Fibroblast of lung (primary cell): ENCODE data around the gene AAMP.

Source experiments
- EZH2 ChIP-seq: IDR thresholded peaks from 2 replicates; pipeline ENCODE4 v1.5.1; 2012; ENCODE audit warnings: low read length, control low read depth, mild to moderate bottlenecking; ENCODE audit errors: missing control alignments
- TF ChIP-seq, protein P1 (sequence below), 2 donors: IDR thresholded peaks in 1 of 2; conservative IDR thresholded peaks in 1 of 2; 1 replicate in 1 of 2; 2 replicates in 1 of 2; pipeline ENCODE4 v1.5.1; 2011 to 2012; ENCODE audit warnings: low read length in 2 of 2, control low read depth in 1 of 2, inconsistent platforms in 1 of 2, low read depth in 1 of 2, mild to moderate bottlenecking in 1 of 2

DNA sequence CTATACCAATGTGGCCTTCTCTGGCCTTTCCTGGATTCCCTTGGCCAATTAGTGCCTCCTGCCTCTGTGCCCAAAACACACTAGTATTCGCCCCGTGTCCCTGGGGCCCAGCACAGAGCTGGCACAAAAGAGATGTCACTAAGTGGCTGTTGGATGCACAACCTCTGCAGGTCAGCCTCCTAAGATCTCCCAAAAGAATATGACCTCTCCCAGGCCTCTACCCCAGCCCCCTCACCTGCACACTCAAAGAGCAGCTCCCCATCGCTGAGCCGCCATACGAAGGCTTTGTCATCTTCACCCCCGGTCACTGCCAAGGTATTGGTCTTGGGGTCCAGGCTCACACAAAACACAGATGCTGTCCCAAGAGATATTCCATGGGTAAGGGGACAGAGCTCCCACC, 2.7 kb downstream of the AAMP start:
- TF ChIP-seq EZH2: no peak
- TF ChIP-seq, protein P1, sequence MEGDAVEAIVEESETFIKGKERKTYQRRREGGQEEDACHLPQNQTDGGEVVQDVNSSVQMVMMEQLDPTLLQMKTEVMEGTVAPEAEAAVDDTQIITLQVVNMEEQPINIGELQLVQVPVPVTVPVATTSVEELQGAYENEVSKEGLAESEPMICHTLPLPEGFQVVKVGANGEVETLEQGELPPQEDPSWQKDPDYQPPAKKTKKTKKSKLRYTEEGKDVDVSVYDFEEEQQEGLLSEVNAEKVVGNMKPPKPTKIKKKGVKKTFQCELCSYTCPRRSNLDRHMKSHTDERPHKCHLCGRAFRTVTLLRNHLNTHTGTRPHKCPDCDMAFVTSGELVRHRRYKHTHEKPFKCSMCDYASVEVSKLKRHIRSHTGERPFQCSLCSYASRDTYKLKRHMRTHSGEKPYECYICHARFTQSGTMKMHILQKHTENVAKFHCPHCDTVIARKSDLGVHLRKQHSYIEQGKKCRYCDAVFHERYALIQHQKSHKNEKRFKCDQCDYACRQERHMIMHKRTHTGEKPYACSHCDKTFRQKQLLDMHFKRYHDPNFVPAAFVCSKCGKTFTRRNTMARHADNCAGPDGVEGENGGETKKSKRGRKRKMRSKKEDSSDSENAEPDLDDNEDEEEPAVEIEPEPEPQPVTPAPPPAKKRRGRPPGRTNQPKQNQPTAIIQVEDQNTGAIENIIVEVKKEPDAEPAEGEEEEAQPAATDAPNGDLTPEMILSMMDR (conservative IDR thresholded peaks at IDR 0.05 in 1 of 2, IDR thresholded peaks at IDR 0.05 in 1 of 2; ENCODE audit: low read depth in 1 of 2, low read length in 2 of 2): no peak
